ENCODE results near the gene COL4A1.

Gene COL4A1

GRCh38 chr13:110228936-110229904, 77.7 kb downstream of the COL4A1 start:
- Histone ChIP-seq H2AFZ (ENCODE audit: low read length) (no peak overlapping the region), H3K4me3 (ENCODE audit: low read depth, low read length, poor library complexity, severe bottlenecking) (no peak overlapping the region), H3K4me1 (ENCODE audit: insufficient read depth, low read length, severe bottlenecking) (no peaks in the 10 kb centered on the region), H3K36me3 (ENCODE audit: insufficient read depth, low read length) (no peaks in the 10 kb centered on the region), H3K4me2 (ENCODE audit: low read length) (no peak overlapping the region), H3K27me3 (ENCODE audit: insufficient read depth, low read length) (peaks cover 5% of the 10 kb centered on the region; the same call in 1 of the 2 replicates), H3K79me2 (ENCODE audit: insufficient read depth, low read length) (no peaks in the 10 kb centered on the region), H4K20me1 (ENCODE audit: insufficient read depth, low read length) (no peaks in the 10 kb centered on the region), H3K27ac (ENCODE audit: low read depth, low read length, poor library complexity, severe bottlenecking) (no peak overlapping the region), H3F3A (ENCODE audit: insufficient read depth, low read length) (no peaks in the 10 kb centered on the region), H3K9ac (ENCODE audit: low read length) (no peak overlapping the region), H3K9me3 (ENCODE audit: low read length) (no peaks in the 10 kb centered on the region), H3K9me2 (ENCODE audit: low read depth, low read length) (no peaks in the 10 kb centered on the region)
- TF ChIP-seq CTCF (IDR thresholded peaks at IDR 0.05; ENCODE audit: low read length) = no peak
- no peak for TF ChIP-seq EZH2 (IDR thresholded peaks at IDR 0.05; ENCODE audit: borderline replicate concordance, low read length)

- no peak overlapping the region for H3K27ac ChIP-seq (ENCODE audit: low read depth, low read length, poor library complexity, severe bottlenecking)
- no peaks in the 10 kb centered on the region for H4K20me1 ChIP-seq (ENCODE audit: insufficient read depth, low read length)
- no peak overlapping the region for H3K4me3 ChIP-seq (ENCODE audit: low read depth, low read length, poor library complexity, severe bottlenecking)
- TF ChIP-seq EZH2 (IDR thresholded peaks at IDR 0.05; ENCODE audit: borderline replicate concordance, low read length) = no peak
- TF ChIP-seq CTCF (IDR thresholded peaks at IDR 0.05; ENCODE audit: low read length) = no peak
- H3K4me1 ChIP-seq (ENCODE audit: insufficient read depth, low read length, severe bottlenecking) = no peaks in the 10 kb centered on the region
- H2AFZ ChIP-seq (ENCODE audit: low read length) = no peak overlapping the region
- H3K27me3 ChIP-seq (ENCODE audit: insufficient read depth, low read length) = 0 out of 2 replicates have a peak, but pooled peaks cover 5% of the 10 kb centered on the region
- no peaks in the 10 kb centered on the region for H3K36me3 ChIP-seq (ENCODE audit: insufficient read depth, low read length)
- H3K9me2 ChIP-seq (ENCODE audit: low read depth, low read length) = no peaks in the 10 kb centered on the region
- no peaks in the 10 kb centered on the region for H3K9me3 ChIP-seq (ENCODE audit: low read length)
- H3K4me2 ChIP-seq (ENCODE audit: low read length) = no peak overlapping the region
- H3K79me2 ChIP-seq (ENCODE audit: insufficient read depth, low read length) = no peaks in the 10 kb centered on the region
- H3K9ac ChIP-seq (ENCODE audit: low read length) = no peak overlapping the region
- no peaks in the 10 kb centered on the region for H3F3A ChIP-seq (ENCODE audit: insufficient read depth, low read length)
Observed at GRCh38 chr13:110227864-110228643, 78.9 kb downstream of the COL4A1 start.

GRCh38 chr13:110227416-110227815, 79.5 kb downstream of the COL4A1 start:
- H4K20me1 ChIP-seq (ENCODE audit: insufficient read depth, low read length) = no peaks in the 10 kb centered on the region
- no peaks in the 10 kb centered on the region for H3F3A ChIP-seq (ENCODE audit: insufficient read depth, low read length)
- H2AFZ ChIP-seq (ENCODE audit: low read length) = no peak overlapping the region
- H3K4me3 ChIP-seq (ENCODE audit: low read depth, low read length, poor library complexity, severe bottlenecking) = no peak overlapping the region
- H3K9me2 ChIP-seq (ENCODE audit: low read depth, low read length) = no peaks in the 10 kb centered on the region
- H3K27me3 ChIP-seq (ENCODE audit: insufficient read depth, low read length) = 0 out of 2 replicates have a peak, but pooled peaks cover 5% of the 10 kb centered on the region
- H3K9ac ChIP-seq (ENCODE audit: low read length) = no peak overlapping the region
- no peaks in the 10 kb centered on the region for H3K9me3 ChIP-seq (ENCODE audit: low read length)
- no peaks in the 10 kb centered on the region for H3K79me2 ChIP-seq (ENCODE audit: insufficient read depth, low read length)
- no peaks in the 10 kb centered on the region for H3K36me3 ChIP-seq (ENCODE audit: insufficient read depth, low read length)
- no peak overlapping the region for H3K27ac ChIP-seq (ENCODE audit: low read depth, low read length, poor library complexity, severe bottlenecking)
- no peak overlapping the region for H3K4me2 ChIP-seq (ENCODE audit: low read length)
- TF ChIP-seq CTCF (IDR thresholded peaks at IDR 0.05; ENCODE audit: low read length) (no peak), EZH2 (IDR thresholded peaks at IDR 0.05; ENCODE audit: borderline replicate concordance, low read length) (no peak)
- H3K4me1 ChIP-seq (ENCODE audit: insufficient read depth, low read length, severe bottlenecking) = no peaks in the 10 kb centered on the region

Measured in OCI-LY1 (cell line).